IMR-90 (cell line): ENCODE measurements around the gene PCYOX1L. TPM values are rescaled to one million over a fixed set of nuclear protein-coding genes. Genes with fewer than 3 reads are reported as not detected.

Experiments used
- BHLHE40 ChIP-seq: fragments of 150-350 bp; IDR thresholded peaks from 2 replicates; pipeline ENCODE4 v1.6.1; 2016; ENCODE audit warnings: mild to moderate bottlenecking, low read depth, low read length
- CEBPB ChIP-seq: IDR thresholded peaks from 2 replicates; pipeline ENCODE4 v1.6.1; 2012; ENCODE audit warnings: low read depth, low read length, improper control_type of control experiment
- MAZ ChIP-seq: IDR thresholded peaks from 2 replicates; pipeline ENCODE4 v1.6.1; 2012; ENCODE audit warnings: low read depth, mild to moderate bottlenecking, low read length, improper control_type of control experiment, moderate library complexity, borderline replicate concordance
- RCOR1 ChIP-seq: IDR thresholded peaks from 2 replicates; pipeline ENCODE4 v1.6.1; 2012; ENCODE audit warnings: mild to moderate bottlenecking, low read length, improper control_type of control experiment; ENCODE audit not compliant: insufficient replicate concordance
- polyA plus RNA-seq, 3 experiments: library from polyadenylated mRNA; depleted of rRNA; stranded (reverse); fragments of >200 nt; gene quantifications; 2 replicates each; pipeline ENCODE4 v1.2.3, GENCODE V29; 2012; ENCODE audit warnings: low replicate concordance in 1 of 3
- total RNA-seq: library from RNA; depleted of rRNA; stranded (reverse); fragments of >200 nt; gene quantifications from 2 replicates; pipeline ENCODE4 v1.2.3, GENCODE V29; 2012
- TF ChIP-seq, protein P1 (sequence below): conservative IDR thresholded peaks from 2 replicates; pipeline ENCODE4 v1.5.1; 2012; ENCODE audit warnings: mild to moderate bottlenecking, low read depth, low read length, improper control_type of control experiment

The PCYOX1L gene
- total and polyA plus RNA-seq, 2 of the 4 experiments (the other 2 are of a cell fraction) = 7.0 to 14.3 TPM

DNA sequence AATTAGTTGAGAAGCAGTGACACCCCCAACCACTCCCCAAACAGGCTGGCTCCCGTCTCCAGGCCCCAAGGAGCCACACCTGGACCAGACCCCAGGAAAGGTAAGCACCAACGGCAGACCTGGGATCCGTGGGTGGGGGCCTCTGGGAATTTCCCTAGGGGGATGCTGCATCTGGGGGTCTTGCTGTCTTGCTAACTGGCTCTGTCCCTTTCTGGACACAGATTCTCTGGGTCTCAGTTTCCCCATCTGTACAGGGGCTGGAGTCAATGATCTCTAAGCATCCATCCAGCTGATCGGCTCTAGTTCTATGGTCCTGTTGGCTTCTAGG lies 49.1 kb downstream of the PCYOX1L start (continued):
- TF ChIP-seq, protein P1, sequence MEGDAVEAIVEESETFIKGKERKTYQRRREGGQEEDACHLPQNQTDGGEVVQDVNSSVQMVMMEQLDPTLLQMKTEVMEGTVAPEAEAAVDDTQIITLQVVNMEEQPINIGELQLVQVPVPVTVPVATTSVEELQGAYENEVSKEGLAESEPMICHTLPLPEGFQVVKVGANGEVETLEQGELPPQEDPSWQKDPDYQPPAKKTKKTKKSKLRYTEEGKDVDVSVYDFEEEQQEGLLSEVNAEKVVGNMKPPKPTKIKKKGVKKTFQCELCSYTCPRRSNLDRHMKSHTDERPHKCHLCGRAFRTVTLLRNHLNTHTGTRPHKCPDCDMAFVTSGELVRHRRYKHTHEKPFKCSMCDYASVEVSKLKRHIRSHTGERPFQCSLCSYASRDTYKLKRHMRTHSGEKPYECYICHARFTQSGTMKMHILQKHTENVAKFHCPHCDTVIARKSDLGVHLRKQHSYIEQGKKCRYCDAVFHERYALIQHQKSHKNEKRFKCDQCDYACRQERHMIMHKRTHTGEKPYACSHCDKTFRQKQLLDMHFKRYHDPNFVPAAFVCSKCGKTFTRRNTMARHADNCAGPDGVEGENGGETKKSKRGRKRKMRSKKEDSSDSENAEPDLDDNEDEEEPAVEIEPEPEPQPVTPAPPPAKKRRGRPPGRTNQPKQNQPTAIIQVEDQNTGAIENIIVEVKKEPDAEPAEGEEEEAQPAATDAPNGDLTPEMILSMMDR = no peak
- TF ChIP-seq MAZ (no peak), BHLHE40 (no peak), CEBPB (no peak), RCOR1 (no peak)
